ENCODE measurements around the gene ULK3.
A peak's percentile ranks its signal among the peaks of the same experiment; 100 is the strongest.

The ULK3 gene

DNA sequence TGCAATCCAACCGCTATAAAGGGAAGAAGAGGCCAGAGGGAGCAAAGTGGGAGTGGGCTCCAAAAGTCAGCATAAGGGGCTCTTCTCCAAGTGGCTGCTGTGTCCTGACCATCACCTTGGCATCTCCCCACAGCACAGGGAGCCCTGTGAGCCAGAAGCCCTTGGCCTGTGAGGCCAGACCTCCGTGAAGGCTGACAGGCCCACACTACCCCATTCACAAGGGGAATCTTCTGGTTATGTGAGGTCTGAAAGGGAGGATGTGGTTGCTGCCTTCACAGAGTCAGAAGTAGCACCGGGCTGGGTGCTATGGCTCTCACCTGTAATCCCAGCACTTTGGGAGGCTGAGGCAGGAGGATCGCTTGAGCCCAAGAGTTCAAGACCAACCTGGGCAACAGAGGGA, 2.6 kb upstream of the ULK3 start:
- Histone ChIP-seq H3K27me3 (replicated peaks) (no peaks in the 10 kb centered on the region), H3K36me3 (replicated peaks) (peaks cover 25% of the 10 kb centered on the region), H3K27ac (no peak overlapping the region), H3K4me3 (ENCODE audit: low read depth, low read length) (no peak overlapping the region)
- TF ChIP-seq, protein P1, sequence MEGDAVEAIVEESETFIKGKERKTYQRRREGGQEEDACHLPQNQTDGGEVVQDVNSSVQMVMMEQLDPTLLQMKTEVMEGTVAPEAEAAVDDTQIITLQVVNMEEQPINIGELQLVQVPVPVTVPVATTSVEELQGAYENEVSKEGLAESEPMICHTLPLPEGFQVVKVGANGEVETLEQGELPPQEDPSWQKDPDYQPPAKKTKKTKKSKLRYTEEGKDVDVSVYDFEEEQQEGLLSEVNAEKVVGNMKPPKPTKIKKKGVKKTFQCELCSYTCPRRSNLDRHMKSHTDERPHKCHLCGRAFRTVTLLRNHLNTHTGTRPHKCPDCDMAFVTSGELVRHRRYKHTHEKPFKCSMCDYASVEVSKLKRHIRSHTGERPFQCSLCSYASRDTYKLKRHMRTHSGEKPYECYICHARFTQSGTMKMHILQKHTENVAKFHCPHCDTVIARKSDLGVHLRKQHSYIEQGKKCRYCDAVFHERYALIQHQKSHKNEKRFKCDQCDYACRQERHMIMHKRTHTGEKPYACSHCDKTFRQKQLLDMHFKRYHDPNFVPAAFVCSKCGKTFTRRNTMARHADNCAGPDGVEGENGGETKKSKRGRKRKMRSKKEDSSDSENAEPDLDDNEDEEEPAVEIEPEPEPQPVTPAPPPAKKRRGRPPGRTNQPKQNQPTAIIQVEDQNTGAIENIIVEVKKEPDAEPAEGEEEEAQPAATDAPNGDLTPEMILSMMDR (IDR thresholded peaks at IDR 0.05; ENCODE audit: low read depth, low read length, missing control alignments): no peak
- in situ Hi-C loops (cut with HindIII; ENCODE audit: low pct_ligation_motif_present, low sequenced_read_pairs): no loop called here
- DNase-seq: no peak

DNA sequence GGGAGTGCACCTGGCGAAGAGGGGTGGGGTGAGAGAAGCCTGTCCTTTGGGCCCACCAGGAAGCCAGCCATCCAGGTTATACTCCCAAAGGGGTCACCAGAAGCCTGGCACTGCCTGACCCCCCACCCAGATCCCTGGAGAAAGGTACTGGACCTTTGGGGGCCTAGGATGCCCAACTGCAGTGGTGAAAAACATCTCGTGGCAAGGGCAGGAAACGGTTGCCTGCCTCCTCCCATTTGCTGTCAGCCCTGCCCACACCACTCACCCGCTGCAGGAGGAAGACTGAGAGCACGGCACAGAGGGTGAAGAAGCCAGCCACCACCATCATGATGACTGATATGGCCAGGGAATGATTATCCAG, 2.2 kb upstream of the ULK3 start:
- DNase-seq: no peak
- TF ChIP-seq, protein P1 (IDR thresholded peaks at IDR 0.05; ENCODE audit: low read depth, low read length, missing control alignments): no peak
- Histone ChIP-seq H3K27ac (no peak overlapping the region), H3K4me3 (ENCODE audit: low read depth, low read length) (no peak overlapping the region), H3K27me3 (replicated peaks) (no peaks in the 10 kb centered on the region), H3K36me3 (replicated peaks) (peaks cover 23% of the 10 kb centered on the region)
- in situ Hi-C loops (cut with HindIII; ENCODE audit: low pct_ligation_motif_present, low sequenced_read_pairs): no loop called here

DNA sequence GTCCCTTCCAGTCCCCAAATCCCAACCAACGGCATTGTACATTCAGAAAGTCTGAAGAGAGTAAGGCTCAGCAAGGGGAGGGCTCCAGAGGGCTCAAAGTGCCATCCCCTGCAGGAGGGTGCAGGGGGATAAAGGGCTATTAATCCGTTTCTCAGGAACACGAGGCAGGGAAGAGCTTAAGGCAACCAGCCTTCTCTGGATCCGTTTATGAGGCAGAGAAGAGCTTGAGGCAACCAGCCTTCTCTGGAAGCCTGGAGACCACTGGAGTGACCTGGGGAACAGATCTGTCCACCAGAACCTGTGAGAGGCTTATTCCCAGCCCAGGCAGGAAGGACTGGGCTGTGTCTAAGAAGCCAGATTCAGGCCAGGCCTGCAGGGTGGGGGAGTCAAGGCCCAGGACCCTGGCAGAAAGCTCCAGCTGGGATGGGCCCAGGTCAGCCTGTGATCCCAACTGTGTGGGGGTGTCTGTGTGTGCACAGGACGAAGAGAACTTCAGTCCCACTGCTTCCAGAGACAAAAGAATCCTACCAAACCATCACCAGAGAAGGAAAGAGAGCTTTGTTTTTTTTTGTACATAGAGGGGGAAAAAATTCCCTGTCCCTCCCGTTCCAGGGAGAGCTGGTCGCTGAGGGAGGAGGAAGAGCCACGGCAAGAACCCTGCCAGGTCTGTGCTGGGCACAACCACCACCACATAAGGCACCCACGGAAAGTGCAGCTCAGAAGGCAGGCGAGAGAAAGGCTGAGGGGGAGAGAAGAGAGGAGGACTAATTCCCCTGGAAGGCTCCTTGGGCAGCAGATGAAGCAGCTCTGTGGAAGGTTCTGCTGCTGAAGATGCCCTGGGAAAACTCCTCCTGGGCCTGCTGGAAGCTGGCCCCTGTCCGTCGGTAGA, 1.6 kb upstream of the ULK3 start:
- TF ChIP-seq, protein P1 (IDR thresholded peaks at IDR 0.05; ENCODE audit: low read depth, low read length, missing control alignments): no peak
- no peak overlapping the region for H3K27ac ChIP-seq
- DNase-seq: no peak
- H3K27me3 ChIP-seq (replicated peaks): no peaks in the 10 kb centered on the region
- H3K36me3 ChIP-seq (replicated peaks): peaks cover 16% of the 10 kb centered on the region
- no peak overlapping the region for H3K4me3 ChIP-seq (ENCODE audit: low read depth, low read length)
- in situ Hi-C loops (cut with HindIII; ENCODE audit: low pct_ligation_motif_present, low sequenced_read_pairs): no loop called here

DNA sequence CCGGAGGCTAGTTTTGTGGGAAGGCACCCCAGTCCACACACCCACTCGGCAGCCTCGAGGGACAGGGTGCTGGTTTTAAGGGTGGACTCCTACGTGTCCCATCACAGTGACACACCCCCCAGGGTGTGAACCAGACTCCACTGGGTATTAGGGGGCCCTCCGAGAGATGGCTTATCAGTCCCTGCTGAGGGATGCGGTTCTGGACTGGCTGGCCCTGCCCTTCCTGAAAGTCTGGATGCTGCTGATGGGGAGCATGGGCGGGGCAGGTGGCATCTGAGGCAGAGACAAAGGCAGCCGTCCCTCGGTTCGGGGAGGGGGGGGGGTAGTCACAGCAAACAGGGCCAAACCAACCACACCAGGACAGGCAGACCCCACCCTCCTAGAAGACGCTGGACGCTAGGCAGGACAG, 939 bp upstream of the ULK3 start:
- DNase-seq: no peak
- Histone ChIP-seq H3K4me3 (ENCODE audit: low read depth, low read length) (no peak overlapping the region), H3K36me3 (replicated peaks) (peaks cover 12% of the 10 kb centered on the region), H3K27me3 (replicated peaks) (no peaks in the 10 kb centered on the region), H3K27ac (no peak overlapping the region)
- TF ChIP-seq, protein P1 (IDR thresholded peaks at IDR 0.05; ENCODE audit: low read depth, low read length, missing control alignments): no peak
- in situ Hi-C loops (cut with HindIII; ENCODE audit: low pct_ligation_motif_present, low sequenced_read_pairs): no loop called here

DNA sequence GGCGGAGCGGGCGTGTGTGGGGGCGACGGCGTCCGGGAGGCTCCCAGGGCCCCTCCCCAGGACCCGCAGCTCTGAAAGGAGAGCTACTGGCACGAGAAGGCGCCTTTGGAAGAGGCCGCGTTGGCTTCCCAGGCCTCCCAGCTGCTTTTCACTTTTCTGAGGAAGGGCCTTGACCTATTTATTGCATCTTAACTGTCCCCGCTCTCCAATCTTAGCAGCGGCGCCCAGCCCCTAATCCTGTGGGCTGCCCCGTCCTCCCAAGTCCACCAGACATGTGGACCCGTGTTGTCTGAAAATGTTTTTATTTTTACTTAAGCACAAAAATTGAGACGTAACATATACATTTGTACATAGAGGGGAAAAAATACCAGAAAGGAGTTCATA, 481 bp upstream of the ULK3 start:
- peaks cover 11% of the 10 kb centered on the region for H3K36me3 ChIP-seq (replicated peaks)
- no peaks in the 10 kb centered on the region for H3K27me3 ChIP-seq (replicated peaks)
- peak overlapping the region; percentile 66 for H3K27ac ChIP-seq
- in situ Hi-C loops (cut with HindIII; ENCODE audit: low pct_ligation_motif_present, low sequenced_read_pairs): no loop called here
- TF ChIP-seq, protein P1 (IDR thresholded peaks at IDR 0.05; ENCODE audit: low read depth, low read length, missing control alignments): no peak
- no peak for DNase-seq
- H3K4me3 ChIP-seq (ENCODE audit: low read depth, low read length): peak overlapping the region; percentile 56

All from brain microvascular endothelial cell (primary cell).